ENCODE data around the gene CHMP5. TPM values are rescaled to one million over a fixed set of nuclear protein-coding genes. Genes with fewer than 3 reads are reported as not detected.

Gene CHMP5
- total RNA-seq, 1 experiment from 2014 or later, result 61.8 TPM

DNA sequence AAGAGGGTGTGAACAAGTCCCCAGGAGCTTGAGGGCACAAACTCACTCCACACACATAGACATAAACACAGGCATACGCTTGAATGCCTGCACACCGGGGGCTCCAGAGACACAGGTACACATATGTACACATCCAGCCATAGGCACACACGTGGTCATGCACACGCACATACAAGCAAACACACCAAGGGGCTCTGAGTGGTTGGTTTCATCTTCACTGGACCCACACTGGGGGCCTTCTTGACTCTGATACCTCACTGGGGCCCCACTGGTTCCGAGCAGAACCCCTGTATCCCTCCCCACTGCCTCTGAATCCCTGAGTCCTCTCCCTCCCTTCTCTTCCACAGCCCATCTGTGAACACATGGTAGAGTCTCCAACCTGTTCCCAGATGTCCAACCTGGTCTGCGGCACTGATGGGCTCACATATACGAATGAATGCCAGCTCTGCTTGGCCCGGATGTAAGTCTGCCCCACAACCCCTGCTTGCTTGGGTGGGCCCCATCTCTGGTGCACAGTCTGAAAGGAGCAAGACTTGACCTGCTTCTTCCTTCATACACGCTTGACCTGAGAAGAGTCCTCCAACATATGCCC is 18.5 kb upstream of the CHMP5 start:
- H3K36me3 ChIP-seq (ENCODE audit: control insufficient read depth in 1 of 2, insufficient read depth in 2 of 2, low read length in 2 of 2), result no peaks in the 10 kb centered on the region
- RAD21 ChIA-PET (ENCODE audit: low non-redundant PET in 1 of 2, low total read pairs in 2 of 2, uncharacterized antibody in 2 of 2, unreplicated experiment in 2 of 2), result no interaction called here
- H3K9me3 ChIP-seq (ENCODE audit: control insufficient read depth in 1 of 2, insufficient read depth in 1 of 2, low read depth in 1 of 2, low read length in 2 of 2), result no peaks in the 10 kb centered on the region
- H4K20me1 ChIP-seq (ENCODE audit: insufficient read depth), result no peaks in the 10 kb centered on the region
- CTCF ChIA-PET, result no interaction called here
- no peak overlapping the region for H3K4me3 ChIP-seq (replicated peaks in 1 of 2; ENCODE audit: low read depth in 1 of 2, low read length in 2 of 2)
- H3K9ac ChIP-seq (ENCODE audit: low read length), result no peak overlapping the region
- POLR2A ChIA-PET, result no interaction called here
- no peak for DNase-seq (ENCODE audit: low read depth, low spot score)
- intact Hi-C loops (cut with micrococcal nuclease), result no loop called here
- H3K4me1 ChIP-seq (ENCODE audit: control insufficient read depth in 1 of 2, insufficient read depth in 2 of 2, low read length in 2 of 2), result no peaks in the 10 kb centered on the region
- no peaks in the 10 kb centered on the region for H3K27me3 ChIP-seq (ENCODE audit: insufficient read depth, low read length)
- H3K79me2 ChIP-seq (ENCODE audit: insufficient read depth, low read length), result no peaks in the 10 kb centered on the region
- TF ChIP-seq, protein P1, sequence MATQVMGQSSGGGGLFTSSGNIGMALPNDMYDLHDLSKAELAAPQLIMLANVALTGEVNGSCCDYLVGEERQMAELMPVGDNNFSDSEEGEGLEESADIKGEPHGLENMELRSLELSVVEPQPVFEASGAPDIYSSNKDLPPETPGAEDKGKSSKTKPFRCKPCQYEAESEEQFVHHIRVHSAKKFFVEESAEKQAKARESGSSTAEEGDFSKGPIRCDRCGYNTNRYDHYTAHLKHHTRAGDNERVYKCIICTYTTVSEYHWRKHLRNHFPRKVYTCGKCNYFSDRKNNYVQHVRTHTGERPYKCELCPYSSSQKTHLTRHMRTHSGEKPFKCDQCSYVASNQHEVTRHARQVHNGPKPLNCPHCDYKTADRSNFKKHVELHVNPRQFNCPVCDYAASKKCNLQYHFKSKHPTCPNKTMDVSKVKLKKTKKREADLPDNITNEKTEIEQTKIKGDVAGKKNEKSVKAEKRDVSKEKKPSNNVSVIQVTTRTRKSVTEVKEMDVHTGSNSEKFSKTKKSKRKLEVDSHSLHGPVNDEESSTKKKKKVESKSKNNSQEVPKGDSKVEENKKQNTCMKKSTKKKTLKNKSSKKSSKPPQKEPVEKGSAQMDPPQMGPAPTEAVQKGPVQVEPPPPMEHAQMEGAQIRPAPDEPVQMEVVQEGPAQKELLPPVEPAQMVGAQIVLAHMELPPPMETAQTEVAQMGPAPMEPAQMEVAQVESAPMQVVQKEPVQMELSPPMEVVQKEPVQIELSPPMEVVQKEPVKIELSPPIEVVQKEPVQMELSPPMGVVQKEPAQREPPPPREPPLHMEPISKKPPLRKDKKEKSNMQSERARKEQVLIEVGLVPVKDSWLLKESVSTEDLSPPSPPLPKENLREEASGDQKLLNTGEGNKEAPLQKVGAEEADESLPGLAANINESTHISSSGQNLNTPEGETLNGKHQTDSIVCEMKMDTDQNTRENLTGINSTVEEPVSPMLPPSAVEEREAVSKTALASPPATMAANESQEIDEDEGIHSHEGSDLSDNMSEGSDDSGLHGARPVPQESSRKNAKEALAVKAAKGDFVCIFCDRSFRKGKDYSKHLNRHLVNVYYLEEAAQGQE (IDR thresholded peaks at IDR 0.05; ENCODE audit: low read depth), result no peak
- TF ChIP-seq SP1 (IDR thresholded peaks at IDR 0.05; ENCODE audit: low read depth), result no peak
- TF ChIP-seq SRF (IDR thresholded peaks at IDR 0.05; ENCODE audit: low read depth), result no peak
- TF ChIP-seq ZNF274 (IDR thresholded peaks at IDR 0.05; ENCODE audit: low read depth, low read length), result no peak
- no peak for TF ChIP-seq CEBPB (IDR thresholded peaks at IDR 0.05; ENCODE audit: low read depth)
- no peak for TF ChIP-seq CBX3 (IDR thresholded peaks at IDR 0.05; ENCODE audit: low read depth)
- TF ChIP-seq POLR2AphosphoS5 (IDR thresholded peaks at IDR 0.05; ENCODE audit: low read depth, low read length), result no peak
- TF ChIP-seq, protein P2, sequence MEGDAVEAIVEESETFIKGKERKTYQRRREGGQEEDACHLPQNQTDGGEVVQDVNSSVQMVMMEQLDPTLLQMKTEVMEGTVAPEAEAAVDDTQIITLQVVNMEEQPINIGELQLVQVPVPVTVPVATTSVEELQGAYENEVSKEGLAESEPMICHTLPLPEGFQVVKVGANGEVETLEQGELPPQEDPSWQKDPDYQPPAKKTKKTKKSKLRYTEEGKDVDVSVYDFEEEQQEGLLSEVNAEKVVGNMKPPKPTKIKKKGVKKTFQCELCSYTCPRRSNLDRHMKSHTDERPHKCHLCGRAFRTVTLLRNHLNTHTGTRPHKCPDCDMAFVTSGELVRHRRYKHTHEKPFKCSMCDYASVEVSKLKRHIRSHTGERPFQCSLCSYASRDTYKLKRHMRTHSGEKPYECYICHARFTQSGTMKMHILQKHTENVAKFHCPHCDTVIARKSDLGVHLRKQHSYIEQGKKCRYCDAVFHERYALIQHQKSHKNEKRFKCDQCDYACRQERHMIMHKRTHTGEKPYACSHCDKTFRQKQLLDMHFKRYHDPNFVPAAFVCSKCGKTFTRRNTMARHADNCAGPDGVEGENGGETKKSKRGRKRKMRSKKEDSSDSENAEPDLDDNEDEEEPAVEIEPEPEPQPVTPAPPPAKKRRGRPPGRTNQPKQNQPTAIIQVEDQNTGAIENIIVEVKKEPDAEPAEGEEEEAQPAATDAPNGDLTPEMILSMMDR (IDR thresholded peaks at IDR 0.05 in 2 of 3, conservative IDR thresholded peaks at IDR 0.05 in 1 of 3; ENCODE audit: borderline replicate concordance in 1 of 3, insufficient read depth in 1 of 3, low read depth in 2 of 3, low read length in 2 of 3), result no peak
- no peak for TF ChIP-seq POLR2A (IDR thresholded peaks at IDR 0.05; ENCODE audit: borderline replicate concordance, extremely low read depth, insufficient read depth, insufficient read length)
- TF ChIP-seq EZH2 (IDR thresholded peaks at IDR 0.05), result no peak
- TF ChIP-seq, protein P3, sequence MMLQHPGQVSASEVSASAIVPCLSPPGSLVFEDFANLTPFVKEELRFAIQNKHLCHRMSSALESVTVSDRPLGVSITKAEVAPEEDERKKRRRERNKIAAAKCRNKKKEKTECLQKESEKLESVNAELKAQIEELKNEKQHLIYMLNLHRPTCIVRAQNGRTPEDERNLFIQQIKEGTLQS (IDR thresholded peaks at IDR 0.05), result no peak
- no peak for TF ChIP-seq TCF7L2 (IDR thresholded peaks at IDR 0.05; ENCODE audit: borderline replicate concordance, extremely low read depth, insufficient read depth, insufficient read length)
- TF ChIP-seq FOSL1 (IDR thresholded peaks at IDR 0.05; ENCODE audit: low read depth), result no peak
- no peak for TF ChIP-seq ZFX (IDR thresholded peaks at IDR 0.05)
- no peak for TF ChIP-seq JUND (IDR thresholded peaks at IDR 0.05)
- no peak for TF ChIP-seq EZH2phosphoT487 (IDR thresholded peaks at IDR 0.05; ENCODE audit: borderline replicate concordance)
- no peak for TF ChIP-seq EGR1 (IDR thresholded peaks at IDR 0.05; ENCODE audit: low read depth)
- H3K27ac ChIP-seq (ENCODE audit: low read depth, low read length), result no peak overlapping the region
- no TSS peak for BruUV-seq (replicated peaks)
- no peak overlapping the region for H2AFZ ChIP-seq (ENCODE audit: low read depth, low read length, poor library complexity, severe bottlenecking)
- no peak for ATAC-seq
- no peak overlapping the region for H3K4me2 ChIP-seq (ENCODE audit: low read length)
- no peaks in the 10 kb centered on the region for H3K9me2 ChIP-seq (ENCODE audit: insufficient read depth)

Measured in HCT116 (cell line).